GM13977 (cell line): ENCODE data around the gene NECTIN1.

Experiments
- DNase-seq: peaks from one replicate; pipeline ENCODE4 v3.0.0; 2012; ENCODE audit warnings: low spot score
- CTCF ChIP-seq: IDR thresholded peaks from 2 replicates; pipeline ENCODE4 v1.5.1; 2012; ENCODE audit warnings: mild to moderate bottlenecking, control low read depth; ENCODE audit not compliant: insufficient read depth; ENCODE audit errors: extremely low read depth, missing control alignments
- in situ Hi-C: fragments of 300-500 bp; cut with MboI; formaldehyde crosslinking; loops from one replicate; pipeline ENCODE4 v1.12.0; 2022; ENCODE audit warnings: low sequenced_read_pairs, low pct_unique_long_range_greater_than_20kb, mixed read lengths, inconsistent platforms; ENCODE audit not compliant: unreplicated experiment

Gene NECTIN1

GRCh38 chr11:119591836-119592310 is 137.1 kb downstream of the NECTIN1 start:
- in situ Hi-C loops = no loop called here
- TF ChIP-seq CTCF = no peak
- DNase-seq = no peak

GRCh38 chr11:119590651-119591351 is 138.2 kb downstream of the NECTIN1 start:
- no peak for TF ChIP-seq CTCF
- in situ Hi-C loops = no loop called here
- DNase-seq = no peak

DNA sequence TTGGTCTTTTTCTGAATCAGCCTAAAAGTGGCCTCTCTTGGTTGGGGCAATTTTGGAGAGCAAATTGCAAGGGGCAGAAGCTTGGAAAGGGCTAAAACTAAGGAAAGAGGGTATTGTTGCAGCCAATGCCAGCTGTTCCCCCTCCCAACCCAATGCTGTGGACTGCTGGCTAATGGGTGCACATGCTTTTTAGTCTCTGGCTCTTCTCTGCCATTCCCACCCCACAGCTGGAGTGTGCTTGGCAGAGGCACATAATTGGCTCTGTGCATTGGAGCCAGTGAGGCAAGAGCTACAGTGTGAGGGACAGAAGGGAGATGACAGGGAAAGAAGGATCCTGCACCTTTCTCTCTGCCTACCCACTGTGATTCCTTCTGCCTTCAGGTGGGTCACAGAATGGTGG is 140.0 kb downstream of the NECTIN1 start:
- no peak for DNase-seq
- in situ Hi-C loops = no loop called here
- no peak for TF ChIP-seq CTCF
